WTC11 (cell line): ENCODE measurements around the gene CARM1. TPM values are rescaled to one million over a fixed set of nuclear protein-coding genes. Genes with fewer than 3 reads are reported as not detected.

ENCODE experiments used
- NFE2L1 ChIP-seq: sonication (generic); formaldehyde crosslinking; IDR thresholded peaks from 2 replicates; pipeline ENCODE4 v1.8.1; 2023; ENCODE audit warnings: missing genetic modification reagents
- NR3C1 ChIP-seq: sonication (generic); formaldehyde crosslinking; conservative IDR thresholded peaks from 2 replicates; pipeline ENCODE4 v1.8.1; 2023; ENCODE audit warnings: low read depth, mild to moderate bottlenecking, missing genetic modification reagents
- PRRX2 ChIP-seq: fragments of 250-450 bp; sonication (Bioruptor Pico); IDR thresholded peaks from 2 replicates; pipeline ENCODE4 v1.8.0; 2021; ENCODE audit warnings: mild to moderate bottlenecking
- RELA ChIP-seq: sonication (generic); formaldehyde crosslinking; IDR thresholded peaks from 2 replicates; pipeline ENCODE4 v1.8.1; 2022; ENCODE audit warnings: missing genetic modification reagents, mild to moderate bottlenecking, borderline replicate concordance
- SMAD4 ChIP-seq: sonication (generic); formaldehyde crosslinking; IDR thresholded peaks from 2 replicates; pipeline ENCODE4 v1.8.0; 2022; ENCODE audit warnings: mild to moderate bottlenecking, missing genetic modification reagents
- ZNF121 ChIP-seq: sonication (generic); formaldehyde crosslinking; IDR thresholded peaks from 2 replicates; pipeline ENCODE4 v1.8.0; 2023; ENCODE audit warnings: missing genetic modification reagents
- ZNF219 ChIP-seq: sonication (generic); formaldehyde crosslinking; IDR thresholded peaks from 2 replicates; pipeline ENCODE4 v1.8.0; 2023; ENCODE audit warnings: missing genetic modification reagents, mild to moderate bottlenecking, borderline replicate concordance
- microRNA-seq: library from miRNA; unstranded; fragments of <30 nt; microRNA quantifications from one replicate; pipeline ENCODE4 v1.2.0, GENCODE V29; 2022; ENCODE audit warnings: borderline number of aligned reads
- total RNA-seq: library from RNA; stranded (reverse); gene quantifications from 3 replicates; pipeline ENCODE4 v1.2.3, GENCODE V29; 2021
- TF ChIP-seq, protein P1 (sequence below): sonication (generic); formaldehyde crosslinking; conservative IDR thresholded peaks from 2 replicates; pipeline ENCODE4 v1.8.1; 2023; ENCODE audit warnings: mild to moderate bottlenecking, low read depth, missing genetic modification reagents, moderate library complexity
- TF ChIP-seq, protein P2 (sequence below): sonication (generic); formaldehyde crosslinking; IDR thresholded peaks from 2 replicates; pipeline ENCODE4 v1.8.1; 2023; ENCODE audit warnings: mild to moderate bottlenecking, missing genetic modification reagents
- TF ChIP-seq, protein P3 (sequence below): sonication (generic); formaldehyde crosslinking; IDR thresholded peaks from 2 replicates; pipeline ENCODE4 v1.8.0; 2022; ENCODE audit warnings: mild to moderate bottlenecking, missing genetic modification reagents
- TF ChIP-seq, protein P4 (sequence below): sonication (generic); formaldehyde crosslinking; IDR thresholded peaks from 2 replicates; pipeline ENCODE4 v1.8.1; 2023; ENCODE audit warnings: mild to moderate bottlenecking, missing genetic modification reagents, moderate library complexity
- TF ChIP-seq, protein P5 (sequence below): sonication (generic); formaldehyde crosslinking; IDR thresholded peaks from 2 replicates; pipeline ENCODE4 v1.8.1; 2023; ENCODE audit warnings: mild to moderate bottlenecking, moderate library complexity, missing genetic modification reagents
- TF ChIP-seq, protein P6 (sequence below): fragments of 250-450 bp; sonication (Bioruptor Pico); IDR thresholded peaks from 2 replicates; pipeline ENCODE4 v1.8.0; 2021; ENCODE audit warnings: mild to moderate bottlenecking

The CARM1 gene
- total RNA-seq, 1 experiment from 2014 or later, result 125 TPM

DNA sequence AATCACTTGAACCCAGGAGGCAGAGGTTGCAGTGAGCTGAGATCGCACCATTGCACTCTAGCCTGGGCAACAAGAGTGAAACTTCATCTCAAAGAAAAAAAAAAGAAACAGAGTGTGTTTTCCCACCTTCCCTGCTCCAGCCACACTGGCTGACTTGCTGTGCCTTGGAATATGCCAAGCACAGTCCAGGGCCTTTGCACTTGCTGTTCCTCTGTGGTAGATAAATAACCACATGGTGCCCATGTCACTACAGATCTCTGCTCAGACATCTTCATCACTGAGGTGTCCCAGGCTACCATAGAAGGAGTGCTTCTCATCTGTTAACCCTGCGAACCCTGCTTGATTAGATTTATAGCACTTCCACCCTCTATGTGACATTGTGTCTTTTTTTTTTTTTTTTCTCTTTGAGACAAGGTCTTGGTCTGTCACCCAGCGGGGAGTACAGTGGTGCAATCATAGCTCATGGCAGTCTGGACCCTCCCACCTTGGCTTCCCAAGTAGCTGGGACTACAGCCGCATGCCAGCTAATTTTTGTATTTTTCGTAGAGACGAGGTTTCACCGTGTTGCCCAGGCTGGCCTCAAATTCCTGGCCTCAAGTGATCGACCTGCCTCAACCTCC, 99.9 kb downstream of the CARM1 start (continued):
- TF ChIP-seq, protein P1, sequence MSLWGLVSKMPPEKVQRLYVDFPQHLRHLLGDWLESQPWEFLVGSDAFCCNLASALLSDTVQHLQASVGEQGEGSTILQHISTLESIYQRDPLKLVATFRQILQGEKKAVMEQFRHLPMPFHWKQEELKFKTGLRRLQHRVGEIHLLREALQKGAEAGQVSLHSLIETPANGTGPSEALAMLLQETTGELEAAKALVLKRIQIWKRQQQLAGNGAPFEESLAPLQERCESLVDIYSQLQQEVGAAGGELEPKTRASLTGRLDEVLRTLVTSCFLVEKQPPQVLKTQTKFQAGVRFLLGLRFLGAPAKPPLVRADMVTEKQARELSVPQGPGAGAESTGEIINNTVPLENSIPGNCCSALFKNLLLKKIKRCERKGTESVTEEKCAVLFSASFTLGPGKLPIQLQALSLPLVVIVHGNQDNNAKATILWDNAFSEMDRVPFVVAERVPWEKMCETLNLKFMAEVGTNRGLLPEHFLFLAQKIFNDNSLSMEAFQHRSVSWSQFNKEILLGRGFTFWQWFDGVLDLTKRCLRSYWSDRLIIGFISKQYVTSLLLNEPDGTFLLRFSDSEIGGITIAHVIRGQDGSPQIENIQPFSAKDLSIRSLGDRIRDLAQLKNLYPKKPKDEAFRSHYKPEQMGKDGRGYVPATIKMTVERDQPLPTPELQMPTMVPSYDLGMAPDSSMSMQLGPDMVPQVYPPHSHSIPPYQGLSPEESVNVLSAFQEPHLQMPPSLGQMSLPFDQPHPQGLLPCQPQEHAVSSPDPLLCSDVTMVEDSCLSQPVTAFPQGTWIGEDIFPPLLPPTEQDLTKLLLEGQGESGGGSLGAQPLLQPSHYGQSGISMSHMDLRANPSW, result no peak
- TF ChIP-seq, protein P2, sequence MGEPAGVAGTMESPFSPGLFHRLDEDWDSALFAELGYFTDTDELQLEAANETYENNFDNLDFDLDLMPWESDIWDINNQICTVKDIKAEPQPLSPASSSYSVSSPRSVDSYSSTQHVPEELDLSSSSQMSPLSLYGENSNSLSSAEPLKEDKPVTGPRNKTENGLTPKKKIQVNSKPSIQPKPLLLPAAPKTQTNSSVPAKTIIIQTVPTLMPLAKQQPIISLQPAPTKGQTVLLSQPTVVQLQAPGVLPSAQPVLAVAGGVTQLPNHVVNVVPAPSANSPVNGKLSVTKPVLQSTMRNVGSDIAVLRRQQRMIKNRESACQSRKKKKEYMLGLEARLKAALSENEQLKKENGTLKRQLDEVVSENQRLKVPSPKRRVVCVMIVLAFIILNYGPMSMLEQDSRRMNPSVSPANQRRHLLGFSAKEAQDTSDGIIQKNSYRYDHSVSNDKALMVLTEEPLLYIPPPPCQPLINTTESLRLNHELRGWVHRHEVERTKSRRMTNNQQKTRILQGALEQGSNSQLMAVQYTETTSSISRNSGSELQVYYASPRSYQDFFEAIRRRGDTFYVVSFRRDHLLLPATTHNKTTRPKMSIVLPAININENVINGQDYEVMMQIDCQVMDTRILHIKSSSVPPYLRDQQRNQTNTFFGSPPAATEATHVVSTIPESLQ, result no peak
- TF ChIP-seq, protein P3, sequence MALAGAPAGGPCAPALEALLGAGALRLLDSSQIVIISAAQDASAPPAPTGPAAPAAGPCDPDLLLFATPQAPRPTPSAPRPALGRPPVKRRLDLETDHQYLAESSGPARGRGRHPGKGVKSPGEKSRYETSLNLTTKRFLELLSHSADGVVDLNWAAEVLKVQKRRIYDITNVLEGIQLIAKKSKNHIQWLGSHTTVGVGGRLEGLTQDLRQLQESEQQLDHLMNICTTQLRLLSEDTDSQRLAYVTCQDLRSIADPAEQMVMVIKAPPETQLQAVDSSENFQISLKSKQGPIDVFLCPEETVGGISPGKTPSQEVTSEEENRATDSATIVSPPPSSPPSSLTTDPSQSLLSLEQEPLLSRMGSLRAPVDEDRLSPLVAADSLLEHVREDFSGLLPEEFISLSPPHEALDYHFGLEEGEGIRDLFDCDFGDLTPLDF (CRISPR knock-in tag), result no peak
- TF ChIP-seq SMAD4 (CRISPR knock-in tag) (no peak), PRRX2 (CRISPR knock-in tag) (no peak), RELA (no peak), NFE2L1 (CRISPR knock-in tag) (no peak), ZNF219 (CRISPR knock-in tag) (no peak), ZNF121 (CRISPR knock-in tag) (no peak), NR3C1 (CRISPR knock-in tag) (no peak)
- TF ChIP-seq, protein P4, sequence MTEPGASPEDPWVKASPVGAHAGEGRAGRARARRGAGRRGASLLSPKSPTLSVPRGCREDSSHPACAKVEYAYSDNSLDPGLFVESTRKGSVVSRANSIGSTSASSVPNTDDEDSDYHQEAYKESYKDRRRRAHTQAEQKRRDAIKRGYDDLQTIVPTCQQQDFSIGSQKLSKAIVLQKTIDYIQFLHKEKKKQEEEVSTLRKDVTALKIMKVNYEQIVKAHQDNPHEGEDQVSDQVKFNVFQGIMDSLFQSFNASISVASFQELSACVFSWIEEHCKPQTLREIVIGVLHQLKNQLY (CRISPR knock-in tag), result no peak
- TF ChIP-seq, protein P5, sequence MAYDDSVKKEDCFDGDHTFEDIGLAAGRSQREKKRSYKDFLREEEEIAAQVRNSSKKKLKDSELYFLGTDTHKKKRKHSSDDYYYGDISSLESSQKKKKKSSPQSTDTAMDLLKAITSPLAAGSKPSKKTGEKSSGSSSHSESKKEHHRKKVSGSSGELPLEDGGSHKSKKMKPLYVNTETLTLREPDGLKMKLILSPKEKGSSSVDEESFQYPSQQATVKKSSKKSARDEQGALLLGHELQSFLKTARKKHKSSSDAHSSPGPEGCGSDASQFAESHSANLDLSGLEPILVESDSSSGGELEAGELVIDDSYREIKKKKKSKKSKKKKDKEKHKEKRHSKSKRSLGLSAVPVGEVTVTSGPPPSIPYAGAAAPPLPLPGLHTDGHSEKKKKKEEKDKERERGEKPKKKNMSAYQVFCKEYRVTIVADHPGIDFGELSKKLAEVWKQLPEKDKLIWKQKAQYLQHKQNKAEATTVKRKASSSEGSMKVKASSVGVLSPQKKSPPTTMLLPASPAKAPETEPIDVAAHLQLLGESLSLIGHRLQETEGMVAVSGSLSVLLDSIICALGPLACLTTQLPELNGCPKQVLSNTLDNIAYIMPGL (CRISPR knock-in tag), result no peak
- TF ChIP-seq, protein P6, sequence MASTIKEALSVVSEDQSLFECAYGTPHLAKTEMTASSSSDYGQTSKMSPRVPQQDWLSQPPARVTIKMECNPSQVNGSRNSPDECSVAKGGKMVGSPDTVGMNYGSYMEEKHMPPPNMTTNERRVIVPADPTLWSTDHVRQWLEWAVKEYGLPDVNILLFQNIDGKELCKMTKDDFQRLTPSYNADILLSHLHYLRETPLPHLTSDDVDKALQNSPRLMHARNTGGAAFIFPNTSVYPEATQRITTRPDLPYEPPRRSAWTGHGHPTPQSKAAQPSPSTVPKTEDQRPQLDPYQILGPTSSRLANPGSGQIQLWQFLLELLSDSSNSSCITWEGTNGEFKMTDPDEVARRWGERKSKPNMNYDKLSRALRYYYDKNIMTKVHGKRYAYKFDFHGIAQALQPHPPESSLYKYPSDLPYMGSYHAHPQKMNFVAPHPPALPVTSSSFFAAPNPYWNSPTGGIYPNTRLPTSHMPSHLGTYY, result no peak

Small RNA genes lying within 50 kb of the gene (microRNA-seq; reads per million reads assigned to microRNA genes)
- gene MIR6793, result not detected

Other genes with a start within 250 kb of the CARM1 start
- 102 to 111 TPM (median 109 TPM) in 3 replicates for gene SLC44A2, start 246.0 kb upstream of the CARM1 start, total RNA-seq
- gene ILF3, start 217.2 kb upstream of the CARM1 start, total RNA-seq, result 626 to 659 TPM (median 656 TPM) in 3 replicates
- gene QTRT1, start 170.1 kb upstream of the CARM1 start, total RNA-seq, result 67.6 to 72.6 TPM (median 69.6 TPM) in 3 replicates
- gene DNM2, start 153.5 kb upstream of the CARM1 start, total RNA-seq, result 120 to 131 TPM (median 123 TPM) in 3 replicates
- gene TMED1, start 35.3 kb upstream of the CARM1 start, total RNA-seq, result 28.5 to 40.9 TPM (median 40.6 TPM) in 3 replicates
- gene C19orf38, start 23.1 kb upstream of the CARM1 start, total RNA-seq, result 0.23 TPM in 1 of 3 replicates, not detected in the others
- 63.3 to 65.5 TPM (median 64.4 TPM) in 3 replicates for gene YIPF2, start 57.1 kb downstream of the CARM1 start, total RNA-seq
- gene TIMM29, start 57.3 kb downstream of the CARM1 start, total RNA-seq, result 30.0 to 33.8 TPM (median 32.0 TPM) in 3 replicates
- gene SMARCA4, start 89.5 kb downstream of the CARM1 start, total RNA-seq, result 268 to 295 TPM (median 284 TPM) in 3 replicates
- gene LDLR, start 217.9 kb downstream of the CARM1 start, total RNA-seq, result 93.5 to 98.9 TPM (median 97.8 TPM) in 3 replicates